NCI-H526 treated with DMSO at 0.1 percent for 48 hours (cell line): ENCODE measurements around the gene SEZ6L.

ENCODE experiments used
- DNase-seq: peaks from one replicate; lab custom pipeline; 2025; lab: John Stamatoyannopoulos, UW

SEZ6L gene

GRCh38 chr22:26241361-26241760, 72.1 kb downstream of the SEZ6L start:
- DNase-seq = no peak

DNA sequence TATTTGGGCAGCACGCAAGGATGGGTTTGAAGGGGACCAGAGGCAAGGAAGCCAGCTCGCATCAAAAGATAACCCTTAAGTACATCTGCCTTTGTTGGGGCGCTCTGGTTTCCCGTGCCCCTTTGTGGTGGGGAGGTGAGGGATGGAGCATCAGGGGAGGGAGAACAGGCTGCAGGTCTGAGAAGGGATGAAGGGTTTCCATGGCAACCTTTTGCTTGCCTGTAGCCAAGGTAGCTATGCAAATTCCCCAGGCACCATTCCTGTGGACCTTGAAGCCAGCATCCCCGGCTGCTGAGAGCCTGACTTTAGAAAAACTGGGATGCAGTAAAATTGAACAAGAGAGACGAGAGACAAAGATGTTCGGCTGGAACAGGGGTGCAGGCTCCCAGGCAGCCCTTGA, 75.7 kb downstream of the SEZ6L start:
- DNase-seq = peak; percentile 14

GRCh38 chr22:26246552-26246951, 77.3 kb downstream of the SEZ6L start:
- DNase-seq = no peak

GRCh38 chr22:26251869-26252268, 82.6 kb downstream of the SEZ6L start:
- no peak for DNase-seq

DNA sequence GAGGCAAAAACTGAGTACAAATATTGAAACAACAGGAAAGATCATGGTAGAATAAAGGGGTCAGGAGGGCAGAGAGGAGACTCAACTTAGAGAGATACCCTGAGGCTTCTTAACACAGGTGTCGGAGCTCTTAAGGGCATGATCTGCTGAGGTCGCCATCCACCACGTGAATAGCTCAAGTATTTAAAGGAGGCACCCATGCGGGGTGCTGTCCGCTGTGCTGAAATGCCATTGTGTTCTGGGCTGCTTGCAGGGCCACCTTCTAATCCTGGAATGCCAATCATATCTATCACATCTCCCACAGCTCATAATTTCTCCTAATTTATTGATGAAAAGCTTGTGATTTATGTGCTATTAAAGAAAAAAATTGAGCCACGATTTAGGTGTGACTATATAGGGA, 90.2 kb downstream of the SEZ6L start:
- no peak for DNase-seq

DNA sequence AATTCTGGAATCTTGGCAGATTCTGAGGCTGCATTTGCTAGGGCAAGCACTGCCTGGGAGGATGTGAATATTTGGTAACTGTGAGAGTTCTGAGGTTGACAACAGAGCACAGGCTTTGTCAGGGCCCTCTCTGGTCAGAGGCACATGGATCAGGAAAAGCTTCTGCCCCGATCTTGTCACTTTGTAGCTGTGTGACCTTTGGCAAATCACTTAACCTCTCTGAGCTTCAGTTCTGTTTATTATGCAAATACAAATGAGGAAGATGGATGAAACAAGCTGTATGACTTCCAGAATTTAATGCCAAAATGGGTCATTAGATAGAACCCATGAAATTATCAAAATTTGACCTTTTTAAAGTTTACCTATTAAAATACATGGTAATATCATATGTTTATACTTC, 94.9 kb downstream of the SEZ6L start:
- DNase-seq = no peak

GRCh38 chr22:26265281-26265680, 96.0 kb downstream of the SEZ6L start:
- no peak for DNase-seq

GRCh38 chr22:26265909-26266308, 96.6 kb downstream of the SEZ6L start:
- DNase-seq = no peak

GRCh38 chr22:26267856-26268255, 98.6 kb downstream of the SEZ6L start:
- no peak for DNase-seq

DNA sequence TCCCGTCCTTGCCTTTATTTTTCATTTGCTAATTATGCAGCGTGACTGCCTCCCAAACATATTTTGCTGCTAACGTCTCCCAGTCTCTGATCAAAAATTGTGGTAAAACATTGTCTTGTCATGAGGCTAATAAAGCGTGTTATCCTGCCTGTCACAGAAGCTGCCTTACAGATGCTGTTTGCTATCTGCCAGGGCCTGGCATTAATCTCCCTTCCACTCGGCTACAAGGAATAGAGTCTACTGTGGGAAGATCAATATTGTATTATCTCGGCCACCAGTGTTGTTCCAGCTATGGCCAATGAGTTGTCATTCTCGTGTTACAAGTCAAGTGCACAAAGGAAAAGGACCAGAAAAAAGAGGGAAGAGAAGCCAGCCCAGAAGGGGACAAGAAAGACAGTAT, 100.3 kb downstream of the SEZ6L start:
- DNase-seq = no peak

DNA sequence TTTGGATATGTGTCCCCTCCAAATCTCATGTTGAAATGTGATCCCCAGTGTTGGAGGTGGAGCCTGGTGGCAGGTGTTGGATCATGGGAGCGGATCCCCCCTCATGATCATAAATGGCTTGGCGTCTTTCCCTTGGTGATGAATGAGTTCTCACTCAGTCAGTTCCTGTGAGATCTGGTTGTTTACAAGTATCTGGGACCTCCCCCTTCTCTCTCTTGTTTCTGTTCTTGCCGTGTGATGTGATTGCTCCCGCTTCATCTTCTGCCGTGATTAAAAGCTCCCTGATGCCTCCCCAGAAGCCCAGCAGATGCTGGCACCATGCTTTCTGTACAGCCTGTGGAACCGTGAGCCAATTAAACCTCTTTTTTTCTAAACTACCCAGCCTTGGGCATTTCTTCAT, 102.2 kb downstream of the SEZ6L start:
- DNase-seq = no peak

DNA sequence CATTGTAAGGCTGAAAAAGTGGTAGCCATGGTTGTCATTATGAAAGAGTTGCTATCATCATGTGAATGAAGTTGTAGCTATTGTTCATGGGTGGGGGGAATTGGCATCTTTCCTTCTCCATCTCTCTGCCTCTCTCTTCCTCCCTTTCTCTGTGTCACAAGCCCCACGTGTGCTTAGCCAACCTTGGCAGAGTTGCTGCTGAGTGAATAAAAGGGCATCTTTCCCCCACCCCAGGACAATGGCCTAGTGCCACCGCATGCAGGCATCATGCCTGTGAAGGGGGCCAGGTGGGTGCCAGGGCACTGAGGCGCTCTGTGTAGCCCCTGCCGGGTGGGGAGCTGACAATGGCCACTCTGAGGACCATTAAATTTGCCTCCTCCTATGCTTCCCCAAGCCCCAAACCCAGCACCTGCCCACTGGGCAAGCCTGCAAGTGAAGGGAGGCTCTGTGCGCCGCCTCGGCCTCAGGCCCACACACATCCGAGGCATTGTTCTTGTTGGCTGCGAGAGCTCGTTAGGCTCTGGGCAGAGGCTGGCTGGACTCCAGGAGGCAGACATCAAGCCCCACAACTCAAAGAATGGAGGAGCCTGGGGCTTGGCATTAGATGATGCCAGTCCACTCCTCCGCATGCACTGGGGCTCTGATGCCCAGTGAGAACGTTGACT, 103.9 kb downstream of the SEZ6L start:
- no peak for DNase-seq

DNA sequence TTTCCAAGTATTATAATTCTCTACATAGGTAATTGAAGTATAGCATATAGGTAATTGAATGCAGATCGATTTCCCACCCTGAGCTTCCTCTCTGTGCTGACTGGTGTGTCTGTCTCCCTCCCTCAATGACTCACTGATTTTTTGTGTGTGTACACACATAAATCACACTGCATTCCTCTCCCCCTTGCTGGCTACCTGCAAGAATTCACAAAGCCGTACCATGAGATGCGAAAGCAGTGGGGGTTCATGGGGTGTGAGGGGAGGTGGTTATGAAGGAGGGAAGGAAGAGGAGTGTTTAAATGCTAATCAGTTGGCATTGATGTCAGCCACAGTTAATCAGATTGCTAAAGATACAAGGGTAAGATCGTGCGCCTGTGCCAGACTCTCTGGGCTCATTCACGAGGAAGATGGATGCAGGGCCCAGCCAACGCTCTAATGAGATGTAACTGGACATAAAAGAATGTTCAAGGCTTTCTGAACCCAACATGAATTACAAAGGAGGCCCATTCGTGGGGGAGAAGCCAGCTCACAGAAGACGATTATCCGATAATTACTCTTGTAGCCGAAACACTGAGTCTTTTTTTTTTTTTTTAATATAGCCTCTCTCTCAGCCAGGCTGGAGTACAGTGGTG, 107.4 kb downstream of the SEZ6L start:
- DNase-seq = no peak

DNA sequence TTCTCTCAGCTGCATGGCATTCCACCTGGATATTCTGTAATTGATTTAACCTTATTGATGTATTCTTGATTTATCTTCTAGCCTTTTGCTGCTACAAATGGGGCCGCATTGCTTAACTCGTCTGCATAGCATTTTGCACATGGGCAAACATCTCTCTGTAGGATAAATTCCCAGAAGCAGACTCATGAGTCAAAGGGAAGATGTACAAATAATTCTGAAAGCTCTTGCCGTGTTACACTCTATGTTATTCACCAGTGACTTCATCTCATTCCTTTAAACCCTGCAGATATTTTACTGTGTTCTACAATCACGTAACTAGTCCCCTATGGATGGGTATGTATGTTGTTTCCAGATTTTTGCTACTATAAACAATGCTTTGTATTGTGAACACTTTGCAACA, 112.7 kb downstream of the SEZ6L start:
- DNase-seq = no peak

DNA sequence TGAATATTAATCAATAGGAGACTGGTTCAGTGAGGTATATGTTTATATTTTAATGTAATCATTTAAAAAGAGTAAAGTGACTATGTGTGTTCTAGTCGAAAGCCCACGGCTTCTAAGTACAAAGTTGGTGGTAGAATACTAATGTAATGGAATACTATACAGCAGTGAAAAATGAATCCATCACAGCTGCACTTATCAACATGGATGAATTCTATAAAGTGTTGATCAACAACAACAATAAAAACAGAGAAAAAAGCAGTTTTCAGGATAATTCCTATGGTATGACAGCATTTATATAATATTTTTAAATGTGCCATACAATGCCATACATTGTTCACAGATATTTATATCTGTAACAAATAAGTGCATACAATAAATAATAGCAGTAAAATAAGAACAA, 114.1 kb downstream of the SEZ6L start:
- no peak for DNase-seq

DNA sequence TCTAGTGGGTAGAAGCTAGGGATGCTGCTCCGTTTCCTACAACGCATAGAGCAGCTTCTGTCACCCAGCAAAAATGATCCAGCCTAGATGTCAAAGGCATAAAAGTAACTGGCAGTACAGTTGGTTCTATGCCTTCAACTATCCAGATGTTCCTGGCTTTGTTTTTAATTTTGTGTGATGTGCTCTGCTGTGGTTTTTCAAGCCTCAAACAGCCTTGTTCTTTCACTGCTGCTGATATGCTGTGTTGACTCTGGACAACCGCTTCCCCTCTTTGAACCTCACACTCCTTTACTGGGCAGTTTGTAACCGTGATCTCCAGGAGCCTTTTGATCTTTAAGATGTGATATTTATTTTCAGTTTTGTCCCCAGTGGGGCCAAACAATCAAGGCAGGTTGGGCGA, 116.4 kb downstream of the SEZ6L start:
- no peak for DNase-seq

DNA sequence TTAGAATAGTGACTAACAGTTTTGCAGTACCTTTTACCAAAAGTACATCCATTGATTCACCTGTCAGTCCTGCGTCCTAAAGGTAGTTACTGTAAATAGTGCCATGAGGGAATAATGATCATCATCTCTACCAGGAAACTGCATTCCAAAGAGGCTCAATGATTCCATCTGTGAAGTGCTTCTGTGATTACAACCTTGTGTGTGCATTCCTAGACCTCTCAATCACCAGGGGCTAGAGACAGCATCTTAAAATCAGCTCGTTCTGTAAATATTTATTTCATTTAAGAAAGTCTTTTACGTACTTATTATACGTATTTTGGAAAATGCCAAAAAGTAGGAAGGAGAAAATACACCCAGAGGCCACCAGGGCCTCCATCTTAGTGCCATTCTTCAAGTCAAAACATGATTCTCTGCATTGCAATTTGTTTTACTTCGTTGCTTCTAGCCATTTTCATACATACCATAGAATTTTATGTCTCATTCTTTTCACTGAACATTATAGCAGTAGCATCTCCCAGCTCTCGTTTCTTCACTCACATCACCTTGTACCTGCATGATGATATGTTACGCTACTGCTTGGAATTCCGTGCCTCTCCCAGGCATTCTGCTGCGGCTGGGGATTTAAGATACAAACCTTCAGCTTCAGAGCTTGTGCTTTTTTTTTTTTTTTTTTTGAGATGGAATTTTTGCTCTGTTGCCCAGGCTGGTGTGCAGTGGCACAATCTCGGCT, 117.0 kb downstream of the SEZ6L start:
- no peak for DNase-seq

- no peak for DNase-seq
Observed at GRCh38 chr22:26287382-26288225, 118.3 kb downstream of the SEZ6L start.

DNA sequence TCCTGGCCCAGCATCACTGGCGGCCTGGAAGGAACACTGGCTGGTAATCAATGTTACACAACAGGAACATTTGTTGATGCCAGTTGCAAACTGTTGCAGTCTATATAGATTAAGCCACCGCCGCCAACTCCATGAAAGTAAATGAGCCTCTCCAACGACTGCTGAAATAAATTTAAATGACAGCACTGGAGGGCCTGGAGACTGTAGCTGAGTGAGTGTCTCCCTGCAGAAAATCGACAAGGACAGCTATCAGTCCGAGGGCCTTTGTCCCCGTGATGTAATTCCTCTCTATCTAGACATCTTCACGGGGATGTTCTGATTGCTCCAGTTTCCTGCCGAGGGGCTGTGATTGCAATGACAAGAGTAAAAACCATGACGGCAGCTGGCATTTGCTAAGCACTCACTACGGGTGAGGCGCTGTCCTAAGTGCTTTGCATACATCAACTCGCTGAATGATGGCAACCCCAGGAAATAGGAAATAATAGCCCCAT, 120.4 kb downstream of the SEZ6L start:
- DNase-seq = no peak

DNA sequence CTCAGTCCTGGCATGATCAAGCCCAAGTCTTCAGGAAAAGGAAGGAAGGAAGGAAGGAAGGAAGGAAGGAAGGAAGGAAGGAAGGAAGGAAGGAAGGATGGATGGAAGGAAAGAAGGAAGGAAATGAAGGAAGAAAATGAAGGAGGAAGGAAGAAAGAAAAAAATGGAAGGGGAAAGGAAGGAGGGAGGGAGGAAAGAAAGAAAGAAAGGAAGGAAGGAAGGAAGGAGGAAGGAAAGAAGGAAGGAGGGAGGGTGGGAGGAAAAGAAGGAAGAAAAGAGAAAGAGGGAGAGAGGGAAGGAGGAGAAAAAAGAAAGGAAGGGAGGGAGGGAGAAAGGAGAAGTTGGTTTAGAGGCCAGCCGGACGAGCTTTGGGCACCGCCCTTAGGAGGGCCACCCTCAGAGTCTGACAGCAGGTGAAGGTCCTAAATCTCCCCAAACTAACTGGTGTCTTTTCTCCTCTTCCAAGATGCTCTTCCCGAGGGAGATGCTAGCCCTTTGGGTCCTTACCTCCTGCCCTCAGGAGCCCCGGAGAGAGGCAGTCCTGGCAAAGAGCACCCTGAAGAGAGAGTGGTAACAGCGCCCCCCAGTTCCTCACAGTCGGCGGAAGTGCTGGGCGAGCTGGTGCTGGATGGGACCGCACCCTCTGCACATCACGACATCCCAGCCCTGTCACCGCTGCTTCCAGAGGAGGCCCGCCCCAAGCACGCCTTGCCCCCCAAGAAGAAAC, 122.8 kb downstream of the SEZ6L start:
- DNase-seq = no peak

- no peak for DNase-seq
Observed at GRCh38 chr22:26292667-26292995, 123.4 kb downstream of the SEZ6L start.
